Measurements from ENCODE around the gene SGPP1. TPM values are rescaled to one million over a fixed set of nuclear protein-coding genes. Genes with fewer than 3 reads are reported as not detected.
A peak's percentile ranks its signal among the peaks of the same experiment; 100 is the strongest.
"Not testable (repeated sequence)": the region's sequence is repeated elsewhere in the genome, so short reads cannot be mapped to it uniquely, and the experiment has no call there.

The SGPP1 gene
- 30.2 TPM for total RNA-seq

- peak; percentile 89 for DNase-seq (ENCODE audit: low spot score)
These were observed at the start of gene SGPP1 for GRCh38 chr14:63727736-63728728. Gene SGPP1 (minus strand): TSS chr14:63728065. CDS start chr14:63727944, 121 bp downstream.

- no peak for DNase-seq (ENCODE audit: low spot score)
These were observed 49.2 kb upstream of the SGPP1 start for GRCh38 chr14:63777024-63777423.

GRCh38 chr14:63773504-63773903 is 45.6 kb upstream of the SGPP1 start:
- DNase-seq (ENCODE audit: low spot score), result no peak

- DNase-seq (ENCODE audit: low spot score), result peak; percentile 54
These were observed 42.4 kb upstream of the SGPP1 start for GRCh38 chr14:63770187-63770807.

GRCh38 chr14:63766611-63767010 is 38.7 kb upstream of the SGPP1 start:
- DNase-seq (ENCODE audit: low spot score), result no peak

GRCh38 chr14:63764620-63765139 is 36.8 kb upstream of the SGPP1 start:
- no peak for DNase-seq (ENCODE audit: low spot score)

GRCh38 chr14:63764103-63764502 is 36.2 kb upstream of the SGPP1 start:
- no peak for DNase-seq (ENCODE audit: low spot score)

- DNase-seq (ENCODE audit: low spot score), result no peak
These were observed 33.7 kb upstream of the SGPP1 start for GRCh38 chr14:63761351-63762117.

GRCh38 chr14:63760014-63760413 is 32.1 kb upstream of the SGPP1 start:
- no peak for DNase-seq (ENCODE audit: low spot score)

GRCh38 chr14:63759456-63759855 is 31.6 kb upstream of the SGPP1 start:
- DNase-seq (ENCODE audit: low spot score), result no peak

- no peak for DNase-seq (ENCODE audit: low spot score)
These were observed 29.3 kb upstream of the SGPP1 start for GRCh38 chr14:63757211-63757610.

GRCh38 chr14:63752449-63753169 is 24.7 kb upstream of the SGPP1 start:
- peak; percentile 42 for DNase-seq (ENCODE audit: low spot score)

GRCh38 chr14:63751076-63751475 is 23.2 kb upstream of the SGPP1 start:
- not testable (repeated sequence) for DNase-seq (ENCODE audit: low spot score)

GRCh38 chr14:63747846-63748245 is 20.0 kb upstream of the SGPP1 start:
- no peak for DNase-seq (ENCODE audit: low spot score)

- DNase-seq (ENCODE audit: low spot score), result peak; percentile 33
These were observed 18.1 kb upstream of the SGPP1 start for GRCh38 chr14:63745858-63746425.

GRCh38 chr14:63745272-63745671 is 17.4 kb upstream of the SGPP1 start:
- no peak for DNase-seq (ENCODE audit: low spot score)

- no peak for DNase-seq (ENCODE audit: low spot score)
These were observed 9.7 kb upstream of the SGPP1 start for GRCh38 chr14:63737582-63738006.

- DNase-seq (ENCODE audit: low spot score), result no peak
These were observed 7.9 kb upstream of the SGPP1 start for GRCh38 chr14:63735720-63736119.

- no peak for DNase-seq (ENCODE audit: low spot score)
These were observed 2.8 kb upstream of the SGPP1 start for GRCh38 chr14:63730659-63731058.

GRCh38 chr14:63727231-63727735 is 582 bp downstream of the SGPP1 start:
- peak; percentile 12 for DNase-seq (ENCODE audit: low spot score)

GRCh38 chr14:63726499-63726898 is 1.4 kb downstream of the SGPP1 start:
- no peak for DNase-seq (ENCODE audit: low spot score)

Measured in mucosa of gallbladder (tissue), 1 donor.